NCI-H2196 (cell line): ENCODE measurements around the gene SRPK2.

ENCODE experiments used
- DNase-seq: peaks from one replicate; lab custom pipeline; 2025; ENCODE audit not compliant: unreplicated experiment; lab: John Stamatoyannopoulos, UW

The SRPK2 gene

GRCh38 chr7:105229641-105230040 lies 159.1 kb downstream of the SRPK2 start:
- DNase-seq, result no peak

GRCh38 chr7:105228555-105228954 lies 160.2 kb downstream of the SRPK2 start:
- DNase-seq, result no peak

DNA sequence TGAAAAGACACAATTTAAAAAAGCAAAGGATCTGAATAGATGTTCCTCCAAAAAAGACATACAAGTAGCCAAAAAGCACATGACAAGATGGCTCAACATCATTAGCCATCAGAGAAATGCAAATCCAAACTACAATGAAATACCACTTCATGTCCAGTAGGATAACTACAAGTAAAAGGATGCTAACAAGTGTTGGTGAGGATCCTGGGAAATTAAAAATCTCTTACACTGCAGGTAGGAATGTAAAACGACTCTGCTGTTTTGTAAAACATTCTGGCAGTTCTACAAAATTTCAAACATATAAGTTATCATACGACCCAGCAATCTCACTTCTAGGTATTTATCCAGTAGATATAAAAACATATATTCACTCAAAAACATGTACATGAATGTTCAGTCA lies 161.3 kb downstream of the SRPK2 start:
- DNase-seq, result no peak

DNA sequence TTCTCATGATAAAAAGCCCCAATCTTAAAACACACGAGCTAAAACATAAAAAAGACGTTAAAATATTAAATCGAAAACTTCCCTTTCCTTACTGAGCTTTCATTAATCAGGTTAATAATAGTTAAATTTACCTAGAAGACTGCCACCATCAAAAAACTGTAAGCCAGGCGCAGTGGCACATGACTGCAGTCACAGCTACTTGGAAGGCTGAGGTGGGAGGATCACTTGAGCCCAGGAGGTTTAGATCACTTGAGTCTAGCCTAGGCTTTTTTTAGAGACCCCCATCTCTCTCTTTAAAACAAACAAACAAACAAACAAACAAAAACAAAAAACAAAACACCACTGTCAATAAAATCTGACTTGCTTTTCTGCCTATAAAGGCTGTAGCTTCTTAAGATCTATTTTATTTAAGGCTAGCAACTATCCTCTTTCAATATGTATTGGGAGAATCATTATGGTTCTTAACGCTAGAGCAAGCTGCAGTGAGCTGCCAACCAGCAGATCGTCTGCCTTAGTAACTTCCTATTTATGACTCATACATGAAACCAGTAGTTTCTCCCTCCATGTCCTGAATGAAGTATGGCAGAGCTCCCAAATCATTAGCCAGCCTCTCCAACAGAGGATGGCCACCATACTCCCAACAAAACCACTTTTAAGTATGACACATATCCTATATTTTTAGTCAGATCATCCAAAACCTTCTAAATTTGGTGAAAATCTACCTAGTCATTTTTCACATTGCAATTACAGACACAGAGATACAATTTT lies 163.7 kb downstream of the SRPK2 start:
- DNase-seq, result peak; percentile 72

DNA sequence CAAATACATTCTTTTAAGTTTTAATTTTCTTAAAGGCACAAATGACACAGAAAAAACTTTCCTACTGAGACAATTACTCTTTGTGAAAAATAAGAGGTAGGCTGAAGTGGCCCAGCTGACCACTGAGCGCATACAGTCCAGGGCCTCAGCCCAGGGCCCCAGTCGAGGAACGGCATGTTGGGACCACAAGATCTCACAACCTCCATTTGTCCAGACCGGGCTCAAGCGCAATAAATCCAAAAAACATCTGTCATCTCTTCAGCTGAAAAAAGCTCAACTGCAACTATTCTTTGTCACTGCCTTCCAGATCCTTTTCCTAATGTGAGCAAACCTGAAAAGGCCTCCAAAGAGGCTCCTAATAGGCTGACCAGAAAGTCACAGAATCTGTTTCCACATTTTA lies 165.8 kb downstream of the SRPK2 start:
- DNase-seq, result no peak

DNA sequence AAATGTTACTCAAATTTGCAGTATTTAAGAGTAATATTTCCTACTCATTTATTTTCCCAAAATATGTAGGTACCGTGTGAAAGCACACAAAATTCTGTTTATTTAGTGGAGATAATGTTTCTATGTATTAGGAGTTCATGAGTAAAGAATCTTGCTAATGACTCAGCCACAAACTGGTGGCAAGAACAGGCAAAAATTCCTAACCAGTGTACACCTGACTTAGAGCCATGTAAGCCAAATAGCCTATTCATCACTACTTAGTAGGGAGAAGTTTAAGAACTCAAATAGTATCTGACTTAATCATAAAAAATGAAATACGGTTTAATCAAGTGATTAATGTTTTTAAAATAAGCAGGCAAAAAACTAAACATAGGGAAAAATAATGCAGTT lies 169.0 kb downstream of the SRPK2 start:
- no peak for DNase-seq

- DNase-seq, result no peak
These were observed 169.6 kb downstream of the SRPK2 start for GRCh38 chr7:105218939-105219770.

DNA sequence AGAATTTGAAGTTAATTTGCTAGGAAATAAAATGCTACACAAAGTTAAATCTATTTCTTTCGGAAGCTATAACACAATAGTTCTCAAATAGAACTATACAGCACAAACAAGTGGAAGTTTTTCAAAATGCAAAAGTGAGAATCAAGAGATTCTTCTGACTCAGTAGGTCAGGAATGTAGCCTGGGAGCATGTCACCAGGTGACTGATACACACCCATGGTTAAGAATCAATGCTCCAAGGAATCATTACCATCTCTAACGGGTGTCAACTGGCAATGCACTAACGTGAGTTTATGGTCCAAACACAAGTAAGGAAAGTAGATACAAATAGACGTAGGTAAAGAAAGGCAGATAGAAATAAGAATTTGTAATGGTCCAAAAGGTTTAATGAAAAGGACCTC lies 170.5 kb downstream of the SRPK2 start:
- no peak for DNase-seq

DNA sequence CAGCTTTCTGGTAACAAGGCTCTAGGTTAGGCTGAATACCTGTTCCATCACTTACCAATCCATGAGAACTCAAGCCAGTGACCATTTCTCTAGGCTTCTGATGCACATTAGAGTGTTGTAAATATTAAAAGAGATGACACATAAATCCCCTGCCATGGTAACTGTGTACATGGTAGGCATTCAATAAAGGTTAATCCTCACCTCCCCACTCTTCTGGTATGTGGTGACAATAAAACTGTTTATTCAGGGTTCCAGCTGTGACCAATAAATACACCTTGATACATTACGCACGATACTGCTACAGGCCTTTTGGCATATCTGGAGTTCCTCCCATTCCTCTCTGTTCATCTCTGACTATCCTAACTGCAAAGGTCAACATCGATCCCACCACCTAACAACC lies 171.9 kb downstream of the SRPK2 start:
- DNase-seq, result no peak

- no peak for DNase-seq
These were observed 172.9 kb downstream of the SRPK2 start for GRCh38 chr7:105215821-105216220.

DNA sequence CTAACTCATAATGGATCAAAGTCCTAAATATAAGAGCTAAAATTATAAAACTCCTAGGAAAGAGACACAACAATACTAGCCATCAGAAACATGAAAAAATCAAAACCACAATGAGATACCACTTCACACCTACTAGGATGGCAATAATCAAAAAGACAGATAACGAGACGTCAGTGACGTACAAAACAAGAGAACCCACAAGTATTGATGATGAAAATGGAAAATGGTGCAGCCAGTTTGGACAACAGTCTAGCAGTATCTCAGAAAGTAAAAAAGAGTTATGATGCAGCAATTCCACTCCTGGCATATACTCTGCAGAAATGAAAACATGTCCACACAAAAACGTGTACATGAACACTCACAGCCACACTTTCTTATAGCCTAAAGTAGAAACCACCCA lies 173.5 kb downstream of the SRPK2 start:
- DNase-seq, result no peak

DNA sequence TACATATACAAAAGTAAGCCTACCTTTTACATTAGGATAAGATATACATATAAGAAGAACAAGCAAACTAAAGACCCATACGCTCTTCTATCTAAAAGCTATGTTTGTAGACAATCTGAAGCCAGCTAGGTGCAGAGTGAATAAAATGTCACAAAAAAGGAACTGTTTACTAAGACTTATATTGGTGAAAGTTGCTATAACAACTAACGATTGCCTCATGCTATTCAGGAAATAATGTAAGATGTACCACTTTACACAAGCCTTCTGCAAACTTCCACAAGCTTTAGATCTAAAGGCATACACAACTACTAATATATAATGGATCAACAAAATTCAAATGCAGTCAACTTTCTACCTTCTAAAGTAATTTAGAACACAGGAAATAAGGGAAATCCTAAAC lies 175.1 kb downstream of the SRPK2 start:
- no peak for DNase-seq

- no peak for DNase-seq
These were observed 176.5 kb downstream of the SRPK2 start for GRCh38 chr7:105212212-105212611.

DNA sequence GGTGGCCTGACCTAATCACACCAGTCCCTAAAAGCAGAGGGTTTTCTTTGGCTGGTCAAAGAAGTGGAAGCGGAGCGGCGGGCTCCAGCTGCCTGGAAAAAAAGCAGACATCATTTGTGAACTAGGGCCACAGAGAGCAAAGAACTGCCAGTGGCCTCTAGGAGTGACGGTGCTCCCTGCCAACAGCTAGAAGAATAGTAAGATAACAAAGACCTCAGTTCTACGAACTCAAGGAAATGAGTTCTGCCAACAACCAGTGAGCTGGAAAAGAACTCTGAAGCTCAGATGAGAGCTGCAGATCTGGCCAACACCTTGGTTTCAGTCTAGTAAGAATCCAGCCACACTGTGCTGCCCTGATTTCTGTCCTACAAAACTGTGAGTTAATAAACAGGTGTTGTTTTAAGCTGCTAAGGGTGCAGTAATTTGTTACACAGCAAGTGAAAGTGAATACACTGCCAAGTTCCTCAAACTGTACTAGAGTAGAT lies 178.0 kb downstream of the SRPK2 start:
- peak; percentile 44 for DNase-seq

- DNase-seq, result no peak
These were observed 178.9 kb downstream of the SRPK2 start for GRCh38 chr7:105209870-105210269.

DNA sequence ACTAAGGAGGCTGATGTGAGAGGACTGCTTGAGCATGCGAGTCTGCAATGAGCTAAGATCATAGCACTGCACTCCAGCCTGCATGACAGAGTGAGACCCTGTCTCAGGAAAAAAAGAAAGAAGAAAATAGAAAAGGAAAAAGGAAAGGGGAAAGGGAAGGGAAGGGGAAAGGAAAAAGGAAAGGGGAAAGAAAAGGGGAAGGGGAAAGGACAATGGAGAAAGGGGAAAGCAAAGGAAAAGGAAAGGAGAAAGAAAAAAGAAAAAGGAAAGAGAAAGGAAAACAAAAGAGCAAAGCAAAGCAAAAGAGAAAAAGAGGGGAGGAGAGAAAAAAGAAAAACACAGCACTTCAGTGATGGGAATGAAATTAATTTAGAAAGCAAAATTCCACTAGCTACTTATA lies 179.3 kb downstream of the SRPK2 start:
- DNase-seq, result no peak

DNA sequence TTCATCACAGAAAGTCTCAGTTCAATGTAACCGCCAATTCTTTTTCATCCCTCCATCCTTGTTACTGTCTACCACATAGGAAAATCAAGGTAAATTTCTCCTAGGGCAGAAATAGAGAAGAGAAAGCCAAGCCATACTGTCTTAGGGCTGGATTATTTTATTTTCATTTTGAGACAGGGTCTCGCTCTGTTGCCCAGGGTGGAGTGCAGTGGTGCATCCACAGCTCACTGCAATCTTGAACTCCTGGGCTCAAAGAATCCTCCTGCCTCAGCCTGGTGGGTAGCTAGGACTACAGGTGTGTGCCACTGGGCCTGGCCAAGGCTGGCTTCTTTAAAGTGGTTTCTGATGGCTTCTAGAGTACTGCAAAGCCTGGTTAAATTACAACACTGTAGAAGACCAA lies 181.7 kb downstream of the SRPK2 start:
- no peak for DNase-seq

DNA sequence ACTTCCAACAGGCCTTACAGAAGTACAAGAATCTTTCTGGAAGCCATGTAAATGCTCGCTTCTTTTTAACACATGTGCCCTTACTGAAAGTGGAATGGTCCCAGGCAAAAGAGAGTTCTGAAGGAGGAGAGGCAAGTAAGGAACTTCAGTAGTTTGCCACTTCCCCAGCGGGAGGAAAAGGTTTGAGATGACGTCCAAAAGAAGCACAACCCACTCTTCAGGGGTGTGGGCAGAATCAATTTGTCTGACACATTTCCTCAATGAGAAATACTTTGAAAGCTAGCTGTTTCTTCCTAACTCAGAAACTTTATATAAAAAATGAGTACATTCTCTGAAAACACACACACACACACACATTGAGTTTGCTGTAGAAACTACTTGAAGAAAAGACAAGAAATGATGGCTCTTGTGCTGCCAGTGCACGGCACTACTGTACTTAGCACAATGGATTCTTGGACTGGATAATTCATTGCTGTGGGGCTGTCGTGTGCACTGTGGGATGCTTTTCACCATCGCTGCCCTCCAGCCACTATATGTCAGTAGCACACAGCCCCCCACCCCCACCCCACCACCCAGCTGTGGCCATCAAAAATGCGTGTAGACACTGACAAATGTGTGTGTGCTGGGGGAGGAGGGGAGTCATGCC lies 183.0 kb downstream of the SRPK2 start:
- no peak for DNase-seq

GRCh38 chr7:105204953-105205352 lies 183.8 kb downstream of the SRPK2 start:
- no peak for DNase-seq

GRCh38 chr7:105204520-105204919 lies 184.2 kb downstream of the SRPK2 start:
- peak; percentile 34 for DNase-seq

DNA sequence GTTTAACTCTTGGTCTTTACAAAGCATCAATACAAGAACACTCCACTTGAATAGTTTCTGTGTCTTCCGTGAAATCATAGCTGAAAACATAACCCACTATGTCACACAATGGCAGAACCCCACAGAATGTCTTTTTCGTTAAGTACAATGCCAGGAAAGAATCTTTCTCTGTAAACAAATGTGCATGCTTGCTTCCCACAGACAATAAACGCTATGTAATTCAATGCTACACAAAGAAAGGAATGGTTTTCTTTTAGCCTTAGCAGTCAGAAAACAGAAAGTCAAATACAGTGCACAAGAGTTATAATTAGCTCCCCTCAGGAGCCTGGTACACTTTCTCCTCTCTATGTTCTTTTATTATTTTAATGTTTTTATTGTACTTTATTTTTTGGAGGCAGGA lies 186.1 kb downstream of the SRPK2 start:
- peak; percentile 55 for DNase-seq

DNA sequence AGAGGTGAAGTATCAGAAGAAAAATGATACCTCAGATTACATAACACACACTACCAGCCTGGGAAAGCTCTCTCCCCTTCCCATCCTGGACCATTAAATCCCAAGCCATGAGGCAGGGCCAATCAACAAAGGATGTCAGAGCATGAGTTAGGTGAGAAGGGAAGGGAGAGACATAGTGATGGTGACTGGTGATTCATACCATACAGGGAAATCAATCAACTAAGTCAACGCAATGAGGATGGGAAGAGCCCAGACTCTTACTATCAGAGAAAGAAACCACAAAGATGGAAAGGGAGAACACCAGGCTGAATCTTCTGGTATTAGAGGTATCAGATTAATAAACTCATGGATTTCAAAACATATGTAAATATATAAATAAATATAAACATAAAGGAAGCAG lies 189.3 kb downstream of the SRPK2 start:
- no peak for DNase-seq
